Right atrium auricular region (tissue), 2 donors: ENCODE data around the gene SEMA4B. TPM values are rescaled to one million over a fixed set of nuclear protein-coding genes. Genes with fewer than 3 reads are reported as not detected.
A peak's percentile ranks its signal among the peaks of the same experiment; 100 is the strongest.
"Not testable (repeated sequence)": the region's sequence is repeated elsewhere in the genome, so short reads cannot be mapped to it uniquely, and the experiment has no call there.

ENCODE experiments used
- DNase-seq: peaks from one replicate; pipeline ENCODE4 v3.0.0-alpha.2; 2019; ENCODE audit warnings: low spot score
- H3K27ac ChIP-seq, 2 donors: fragments of 200-600 bp; sonication (generic); 1 replicate in 1 of 2; 2 replicates in 1 of 2; pipeline ENCODE4 v1.5.1; 2016 to 2019
- H3K27me3 ChIP-seq, 2 donors: fragments of 200-600 bp; sonication (generic); one replicate each; pipeline versions ENCODE4 v1.5.1 to v1.6.0; 2017 to 2019
- H3K36me3 ChIP-seq: fragments of 200-600 bp; sonication (generic); one replicate; pipeline ENCODE4 v1.5.1; 2016
- H3K4me1 ChIP-seq, 2 donors: fragments of 200-600 bp; sonication (generic); one replicate each; pipeline versions ENCODE4 v1.5.1 to v1.6.0; 2017 to 2019
- H3K4me3 ChIP-seq, 2 donors: fragments of 200-600 bp; sonication (generic); 1 replicate in 1 of 2; 2 replicates in 1 of 2; pipeline ENCODE4 v1.5.1; 2017 to 2019; ENCODE audit warnings: mild to moderate bottlenecking in 1 of 2, moderate library complexity in 1 of 2
- H3K9me3 ChIP-seq, 2 donors: fragments of 200-600 bp; sonication (generic); one replicate each; pipeline ENCODE4 v1.5.1; 2019
- total RNA-seq, 2 donors: library from RNA; depleted of rRNA; stranded (reverse); fragments of >200 nt; gene quantifications; one replicate each; pipeline ENCODE4 v1.1.0, GENCODE V29; 2016
- TF ChIP-seq, protein P1 (sequence below), 2 donors: fragments of 200-600 bp; sonication (generic); IDR thresholded peaks; one replicate each; pipeline ENCODE4 v1.5.1; 2019; ENCODE audit warnings: antibody characterized with exemption in 2 of 2

The SEMA4B gene
- total RNA-seq, 2 donors from 2014 or later: 22.1 to 31.6 TPM

GRCh38 chr15:90271459-90272166 lies 70.5 kb downstream of the SEMA4B start:
- peaks cover 0 to 55% of the 10 kb centered on the region in 2 donors for H3K4me1 ChIP-seq

GRCh38 chr15:90278467-90278866 lies 77.3 kb downstream of the SEMA4B start:
- H3K9me3 ChIP-seq, H3K4me1 ChIP-seq, DNase-seq, H3K27ac ChIP-seq, H3K4me3 ChIP-seq, H3K27me3 ChIP-seq: not testable (repeated sequence)
- H3K36me3 ChIP-seq: peaks cover 16% of the 10 kb centered on the region

More at GRCh38 chr15:90271459-90272166, 70.5 kb downstream of the SEMA4B start:
- Histone ChIP-seq H3K27ac (peak overlapping the region; percentile 13 to 51), H3K27me3 (no peaks in the 10 kb centered on the region), H3K4me3 (no peak overlapping the region), H3K9me3 (no peaks in the 10 kb centered on the region), H3K36me3 (peaks cover 63% of the 10 kb centered on the region)
- TF ChIP-seq, protein P1, sequence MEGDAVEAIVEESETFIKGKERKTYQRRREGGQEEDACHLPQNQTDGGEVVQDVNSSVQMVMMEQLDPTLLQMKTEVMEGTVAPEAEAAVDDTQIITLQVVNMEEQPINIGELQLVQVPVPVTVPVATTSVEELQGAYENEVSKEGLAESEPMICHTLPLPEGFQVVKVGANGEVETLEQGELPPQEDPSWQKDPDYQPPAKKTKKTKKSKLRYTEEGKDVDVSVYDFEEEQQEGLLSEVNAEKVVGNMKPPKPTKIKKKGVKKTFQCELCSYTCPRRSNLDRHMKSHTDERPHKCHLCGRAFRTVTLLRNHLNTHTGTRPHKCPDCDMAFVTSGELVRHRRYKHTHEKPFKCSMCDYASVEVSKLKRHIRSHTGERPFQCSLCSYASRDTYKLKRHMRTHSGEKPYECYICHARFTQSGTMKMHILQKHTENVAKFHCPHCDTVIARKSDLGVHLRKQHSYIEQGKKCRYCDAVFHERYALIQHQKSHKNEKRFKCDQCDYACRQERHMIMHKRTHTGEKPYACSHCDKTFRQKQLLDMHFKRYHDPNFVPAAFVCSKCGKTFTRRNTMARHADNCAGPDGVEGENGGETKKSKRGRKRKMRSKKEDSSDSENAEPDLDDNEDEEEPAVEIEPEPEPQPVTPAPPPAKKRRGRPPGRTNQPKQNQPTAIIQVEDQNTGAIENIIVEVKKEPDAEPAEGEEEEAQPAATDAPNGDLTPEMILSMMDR (IDR thresholded peaks at IDR 0.05): no peak
- no peak for DNase-seq

Other genes starting within 250 kb of the SEMA4B start
- gene ZNF710, start 200.0 kb upstream of the SEMA4B start, total RNA-seq: 1 to 10 TPM; 3.4 to 5.2 TPM
- gene IDH2, start 98.9 kb upstream of the SEMA4B start, total RNA-seq: 100 to 1,000 TPM; 119 to 249 TPM
- 10 to 100 TPM; 24.9 to 31.1 TPM for gene CIB1, start 32.6 kb downstream of the SEMA4B start, total RNA-seq
- gene GDPGP1, start 32.9 kb downstream of the SEMA4B start, total RNA-seq: 10 to 100 TPM in 1 of 2 donors, 1 to 10 TPM in 1; 8.6 to 16.1 TPM
- not detected for gene TTLL13, start 48.2 kb downstream of the SEMA4B start, total RNA-seq
- 100 to 1,000 TPM; 107 to 110 TPM for gene NGRN, start 64.3 kb downstream of the SEMA4B start, total RNA-seq
- 1 to 10 TPM; 3.7 to 4.3 TPM for gene ZNF774, start 151.0 kb downstream of the SEMA4B start, total RNA-seq
- 10 to 100 TPM; 56.5 to 96.3 TPM for gene IQGAP1, start 186.9 kb downstream of the SEMA4B start, total RNA-seq